GM12892 (cell line): ENCODE results near the gene SSX2IP.

Experiments used
- POLR2A ChIP-seq: IDR thresholded peaks from 2 replicates; pipeline ENCODE4 v1.6.1; 2011; ENCODE audit warnings: low read depth, low read length, control low read depth
- POLR2AphosphoS5 ChIP-seq: IDR thresholded peaks from 2 replicates; pipeline ENCODE4 v1.6.1; 2011; ENCODE audit warnings: low read depth, low read length, control low read depth
- TAF1 ChIP-seq: IDR thresholded peaks from 2 replicates; pipeline ENCODE4 v1.6.1; 2011; ENCODE audit warnings: low read depth, mild to moderate bottlenecking, control low read depth, low read length, borderline replicate concordance

DNA sequence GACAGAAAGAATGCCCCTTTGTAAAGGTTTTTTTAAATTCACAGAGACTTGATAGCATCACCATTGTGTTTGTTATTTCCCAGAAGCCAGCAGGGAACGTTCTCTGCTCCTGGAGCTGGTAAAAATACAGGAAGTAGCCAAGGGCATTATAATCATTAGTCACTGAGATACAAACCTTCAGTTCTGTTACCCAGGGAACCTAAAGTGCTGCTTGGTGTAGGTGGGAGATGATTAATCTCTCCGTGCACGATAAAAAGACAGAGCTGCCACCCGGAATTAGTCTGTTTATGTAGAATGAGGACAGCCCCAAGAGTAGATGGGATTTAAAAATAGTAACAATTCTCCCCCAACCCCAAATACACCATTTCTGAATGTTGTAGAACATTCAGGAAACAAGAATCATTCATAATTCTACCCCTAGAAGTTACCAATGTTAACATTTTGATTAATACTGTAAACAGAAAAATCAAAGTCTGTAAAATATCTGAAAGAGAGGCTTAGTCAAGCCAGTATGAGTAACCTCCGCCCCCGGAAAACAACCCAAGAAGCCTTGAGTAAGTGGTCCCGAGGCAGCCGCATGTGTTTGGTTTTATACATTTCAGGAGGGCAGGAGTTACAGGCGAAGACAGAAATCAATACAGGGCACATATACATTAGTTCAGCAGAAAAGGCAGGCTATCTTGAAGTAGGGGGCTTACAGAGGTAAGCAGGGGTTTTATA lies 70.7 kb downstream of the SSX2IP start:
- no peak for TF ChIP-seq POLR2A
- TF ChIP-seq POLR2AphosphoS5 = no peak
- TF ChIP-seq TAF1 = no peak
